Sigmoid colon (tissue), 4 donors: ENCODE results near the gene INSIG1.

Experiments used
- CTCF ChIP-seq, 4 experiments: fragments of 450-650 bp in 3 of 4; fragments of 200-600 bp in 1 of 4; IDR thresholded peaks; one replicate each; pipeline ENCODE4 v1.5.1; 2016 to 2019; ENCODE audit warnings: antibody characterized with exemption in 4 of 4, mild to moderate bottlenecking in 3 of 4, moderate library complexity in 2 of 4
- EP300 ChIP-seq, 4 donors: sonication (generic); formaldehyde crosslinking; IDR thresholded peaks; one replicate each; pipeline ENCODE4 v1.6.1; 2017; ENCODE audit warnings: antibody characterized with exemption in 4 of 4
- POLR2A ChIP-seq, 2 donors: fragments of 450-650 bp; IDR thresholded peaks; one replicate each; pipeline ENCODE4 v1.6.1; 2016; ENCODE audit warnings: antibody characterized with exemption in 2 of 2, mild to moderate bottlenecking in 2 of 2, moderate library complexity in 2 of 2
- POLR2AphosphoS5 ChIP-seq, 4 donors: sonication (generic); formaldehyde crosslinking; IDR thresholded peaks; one replicate each; pipeline ENCODE4 v1.6.1; 2017; ENCODE audit warnings: antibody characterized with exemption in 4 of 4

DNA sequence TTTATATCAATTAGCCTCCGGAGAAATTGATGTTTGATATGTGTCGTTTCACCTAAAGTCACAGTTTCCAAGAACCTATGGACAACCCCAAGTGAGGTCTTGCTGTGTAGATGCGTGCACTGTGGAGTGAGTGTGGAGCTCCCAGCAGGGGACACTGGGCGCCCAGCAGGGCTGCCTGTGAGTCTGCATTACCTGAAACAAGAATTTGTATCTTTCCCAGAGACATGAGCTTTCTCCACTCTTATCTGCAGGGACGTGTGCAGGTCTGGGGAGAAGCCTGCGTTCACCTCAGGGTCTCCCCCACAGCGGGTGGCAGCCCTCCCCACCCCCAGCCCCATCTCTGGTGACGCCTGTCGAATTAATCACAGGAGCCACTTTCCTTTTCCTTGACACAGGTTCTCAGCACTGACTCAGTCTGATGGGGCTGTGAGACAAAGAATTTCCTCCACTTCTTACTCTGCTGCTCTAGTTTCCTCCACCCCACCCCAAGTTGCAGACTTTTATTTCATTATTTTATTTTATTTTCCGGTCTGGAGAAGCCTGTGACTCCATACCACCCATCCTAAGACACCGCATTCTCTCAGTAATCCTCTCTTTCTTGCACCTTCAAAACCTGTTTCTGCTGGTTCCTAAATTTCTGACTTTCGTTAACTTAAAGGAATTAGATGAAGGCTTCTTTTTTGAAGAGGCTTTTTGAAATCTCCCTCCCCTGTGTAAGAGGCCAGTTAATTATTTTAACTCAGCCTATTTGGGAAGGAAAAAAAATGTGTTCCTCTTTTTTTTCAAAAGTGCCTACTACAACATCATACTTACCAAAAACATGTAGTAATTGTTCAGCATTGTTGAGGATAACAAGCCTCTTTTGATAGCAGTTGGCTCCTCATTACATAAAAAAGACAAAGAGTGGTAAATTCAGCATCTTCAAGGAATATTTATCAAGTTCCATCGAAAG is 17.0 kb upstream of the INSIG1 start:
- TF ChIP-seq CTCF (IDR thresholded peaks at IDR 0.05) (no peak), POLR2A (IDR thresholded peaks at IDR 0.05) (no peak), POLR2AphosphoS5 (IDR thresholded peaks at IDR 0.05) (no peak), EP300 (IDR thresholded peaks at IDR 0.05) (no peak)
